RWPE2 (cell line): ENCODE results near the gene HVCN1.
"Not testable (repeated sequence)": the region's sequence is repeated elsewhere in the genome, so short reads cannot be mapped to it uniquely, and the experiment has no call there.

Experiments
- ATAC-seq: fragments of 200-7000 bp; cut with Tn5 transposase; 3 replicates; pipeline ENCODE4 v1.9.1; 2021; ENCODE audit warnings: low read depth
- DNase-seq: peaks from one replicate; pipeline ENCODE4 v3.0.0-alpha.2; 2020; ENCODE audit warnings: low spot score
- H3K27ac ChIP-seq: fragments of 450-650 bp; 2 replicates; pipeline ENCODE4 v1.5.1; 2017; ENCODE audit warnings: mild to moderate bottlenecking; ENCODE audit not compliant: poor library complexity, severe bottlenecking
- H3K27me3 ChIP-seq: fragments of 250-450 bp; sonication (Bioruptor Pico); 2 replicates; pipeline ENCODE4 v1.5.1; 2021; ENCODE audit warnings: mild to moderate bottlenecking, moderate library complexity; ENCODE audit not compliant: insufficient read depth, poor library complexity, severe bottlenecking
- H3K36me3 ChIP-seq: fragments of 250-450 bp; sonication (Bioruptor Pico); 2 replicates; pipeline ENCODE4 v1.5.1; 2020; ENCODE audit warnings: low read depth, mild to moderate bottlenecking, moderate library complexity
- H3K4me1 ChIP-seq: fragments of 250-450 bp; sonication (Bioruptor Pico); 2 replicates; pipeline ENCODE4 v1.5.1; 2021; ENCODE audit warnings: mild to moderate bottlenecking, moderate library complexity; ENCODE audit not compliant: insufficient read depth, poor library complexity, severe bottlenecking
- H3K4me3 ChIP-seq: fragments of 250-450 bp; sonication (Bioruptor Pico); 2 replicates; pipeline ENCODE4 v1.5.1; 2021; ENCODE audit warnings: mild to moderate bottlenecking, moderate library complexity; ENCODE audit not compliant: severe bottlenecking
- H3K9me3 ChIP-seq: fragments of 250-450 bp; sonication (Bioruptor Pico); 2 replicates; pipeline ENCODE4 v1.5.1; 2021; ENCODE audit warnings: mild to moderate bottlenecking, moderate library complexity; ENCODE audit not compliant: severe bottlenecking
- CTCF ChIP-seq: fragments of 450-650 bp; IDR thresholded peaks from one replicate; pipeline ENCODE4 v1.5.1; 2017; ENCODE audit warnings: mild to moderate bottlenecking, moderate library complexity; ENCODE audit not compliant: poor library complexity, severe bottlenecking

HVCN1 gene

GRCh38 chr12:110658878-110659277, 30.0 kb downstream of the HVCN1 start:
- Histone ChIP-seq H3K4me1 (no peaks in the 10 kb centered on the region), H3K4me3 (no peak overlapping the region), H3K27me3 (no peaks in the 10 kb centered on the region), H3K9me3 (no peaks in the 10 kb centered on the region), H3K27ac (no peak overlapping the region), H3K36me3 (no peaks in the 10 kb centered on the region)
- TF ChIP-seq CTCF: no peak
- ATAC-seq (no peak), DNase-seq (no peak)

- no peak for ATAC-seq
- Histone ChIP-seq H3K4me1 (no peaks in the 10 kb centered on the region), H3K27ac (no peak overlapping the region)
Measured at GRCh38 chr12:110658242-110658641, 30.7 kb downstream of the HVCN1 start.

GRCh38 chr12:110657747-110658146, 31.2 kb downstream of the HVCN1 start:
- TF ChIP-seq CTCF: no peak
- ATAC-seq: no peak
- Histone ChIP-seq H3K9me3 (no peaks in the 10 kb centered on the region), H3K27ac (no peak overlapping the region), H3K36me3 (no peaks in the 10 kb centered on the region), H3K4me1 (no peaks in the 10 kb centered on the region), H3K27me3 (no peaks in the 10 kb centered on the region), H3K4me3 (no peak overlapping the region)
- no peak for DNase-seq

More at GRCh38 chr12:110658242-110658641, 30.7 kb downstream of the HVCN1 start:
- TF ChIP-seq CTCF: no peak
- Histone ChIP-seq H3K4me3 (no peak overlapping the region), H3K9me3 (no peaks in the 10 kb centered on the region), H3K27me3 (no peaks in the 10 kb centered on the region), H3K36me3 (no peaks in the 10 kb centered on the region)
- DNase-seq: no peak

GRCh38 chr12:110656071-110656655, 32.8 kb downstream of the HVCN1 start:
- Histone ChIP-seq H3K9me3 (no peaks in the 10 kb centered on the region), H3K27ac (no peak overlapping the region), H3K4me1 (no peaks in the 10 kb centered on the region), H3K36me3 (no peaks in the 10 kb centered on the region), H3K27me3 (no peaks in the 10 kb centered on the region), H3K4me3 (no peak overlapping the region)
- ATAC-seq (no peak), DNase-seq (no peak)
- no peak for TF ChIP-seq CTCF

GRCh38 chr12:110654238-110654637, 34.7 kb downstream of the HVCN1 start:
- ATAC-seq, DNase-seq, H3K27me3 ChIP-seq, H3K4me1 ChIP-seq, H3K27ac ChIP-seq, H3K36me3 ChIP-seq, H3K4me3 ChIP-seq, H3K9me3 ChIP-seq: not testable (repeated sequence)
